ENCODE results near the gene PDE10A. TPM values are rescaled to one million over a fixed set of nuclear protein-coding genes. Genes with fewer than 3 reads are reported as not detected.

The PDE10A gene
- total RNA-seq, 1 donor from 2014 or later = 6.0 TPM

DNA sequence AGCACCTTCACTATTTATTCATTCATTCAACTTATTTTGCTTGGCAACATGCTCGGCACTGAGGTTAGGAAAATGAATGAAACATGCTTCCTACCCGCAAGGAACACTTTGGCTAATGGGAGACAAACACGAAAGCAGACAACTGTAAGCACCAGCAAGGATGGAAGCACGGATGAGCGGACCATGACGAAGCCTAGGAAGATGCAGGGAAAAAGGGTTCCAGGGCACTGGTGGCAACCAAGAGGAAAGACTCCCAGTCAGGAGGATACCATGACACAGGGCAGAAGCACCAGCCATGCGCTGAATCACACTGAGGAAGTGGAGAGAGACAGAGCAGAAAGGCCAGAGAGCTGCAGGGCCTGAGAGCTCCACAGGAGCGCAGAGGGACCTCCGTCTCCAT, 9.8 kb downstream of the PDE10A start:
- DNase-seq = no peak
- Histone ChIP-seq H3K27me3 (no peaks in the 10 kb centered on the region), H3K27ac (no peak overlapping the region), H3K4me1 (no peaks in the 10 kb centered on the region), H3K36me3 (no peaks in the 10 kb centered on the region), H3K9me3 (no peaks in the 10 kb centered on the region), H3K4me3 (no peak overlapping the region)
- TF ChIP-seq, protein P1, sequence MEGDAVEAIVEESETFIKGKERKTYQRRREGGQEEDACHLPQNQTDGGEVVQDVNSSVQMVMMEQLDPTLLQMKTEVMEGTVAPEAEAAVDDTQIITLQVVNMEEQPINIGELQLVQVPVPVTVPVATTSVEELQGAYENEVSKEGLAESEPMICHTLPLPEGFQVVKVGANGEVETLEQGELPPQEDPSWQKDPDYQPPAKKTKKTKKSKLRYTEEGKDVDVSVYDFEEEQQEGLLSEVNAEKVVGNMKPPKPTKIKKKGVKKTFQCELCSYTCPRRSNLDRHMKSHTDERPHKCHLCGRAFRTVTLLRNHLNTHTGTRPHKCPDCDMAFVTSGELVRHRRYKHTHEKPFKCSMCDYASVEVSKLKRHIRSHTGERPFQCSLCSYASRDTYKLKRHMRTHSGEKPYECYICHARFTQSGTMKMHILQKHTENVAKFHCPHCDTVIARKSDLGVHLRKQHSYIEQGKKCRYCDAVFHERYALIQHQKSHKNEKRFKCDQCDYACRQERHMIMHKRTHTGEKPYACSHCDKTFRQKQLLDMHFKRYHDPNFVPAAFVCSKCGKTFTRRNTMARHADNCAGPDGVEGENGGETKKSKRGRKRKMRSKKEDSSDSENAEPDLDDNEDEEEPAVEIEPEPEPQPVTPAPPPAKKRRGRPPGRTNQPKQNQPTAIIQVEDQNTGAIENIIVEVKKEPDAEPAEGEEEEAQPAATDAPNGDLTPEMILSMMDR (IDR thresholded peaks at IDR 0.05) = no peak
- intact Hi-C loops (cut with DNase I) = no loop called here
- peak; percentile 14 for ATAC-seq

DNA sequence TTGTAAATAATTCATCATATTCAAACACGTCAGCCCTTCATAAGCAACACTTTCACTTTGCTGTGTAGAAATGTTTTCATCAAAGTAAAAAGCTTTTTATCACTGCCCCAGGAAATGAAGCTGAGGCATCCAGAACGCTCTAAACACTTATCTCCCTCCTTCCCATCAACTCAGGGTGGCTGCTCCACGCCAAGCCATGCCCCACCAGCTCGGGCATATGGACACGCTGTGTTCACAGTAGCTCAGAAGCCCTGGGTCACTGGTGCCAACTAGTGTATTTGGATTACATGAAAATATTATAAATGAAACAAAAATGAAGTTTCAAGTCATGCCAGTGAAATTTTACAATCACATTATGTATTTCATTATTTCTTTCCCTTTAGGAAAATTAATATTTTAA, 10.3 kb downstream of the PDE10A start:
- DNase-seq (no peak), ATAC-seq (no peak)
- TF ChIP-seq, protein P1 (IDR thresholded peaks at IDR 0.05) = no peak
- intact Hi-C loops (cut with DNase I) = no loop called here
- Histone ChIP-seq H3K36me3 (no peaks in the 10 kb centered on the region), H3K9me3 (no peaks in the 10 kb centered on the region), H3K27me3 (no peaks in the 10 kb centered on the region), H3K27ac (no peak overlapping the region), H3K4me3 (no peak overlapping the region), H3K4me1 (no peaks in the 10 kb centered on the region)

DNA sequence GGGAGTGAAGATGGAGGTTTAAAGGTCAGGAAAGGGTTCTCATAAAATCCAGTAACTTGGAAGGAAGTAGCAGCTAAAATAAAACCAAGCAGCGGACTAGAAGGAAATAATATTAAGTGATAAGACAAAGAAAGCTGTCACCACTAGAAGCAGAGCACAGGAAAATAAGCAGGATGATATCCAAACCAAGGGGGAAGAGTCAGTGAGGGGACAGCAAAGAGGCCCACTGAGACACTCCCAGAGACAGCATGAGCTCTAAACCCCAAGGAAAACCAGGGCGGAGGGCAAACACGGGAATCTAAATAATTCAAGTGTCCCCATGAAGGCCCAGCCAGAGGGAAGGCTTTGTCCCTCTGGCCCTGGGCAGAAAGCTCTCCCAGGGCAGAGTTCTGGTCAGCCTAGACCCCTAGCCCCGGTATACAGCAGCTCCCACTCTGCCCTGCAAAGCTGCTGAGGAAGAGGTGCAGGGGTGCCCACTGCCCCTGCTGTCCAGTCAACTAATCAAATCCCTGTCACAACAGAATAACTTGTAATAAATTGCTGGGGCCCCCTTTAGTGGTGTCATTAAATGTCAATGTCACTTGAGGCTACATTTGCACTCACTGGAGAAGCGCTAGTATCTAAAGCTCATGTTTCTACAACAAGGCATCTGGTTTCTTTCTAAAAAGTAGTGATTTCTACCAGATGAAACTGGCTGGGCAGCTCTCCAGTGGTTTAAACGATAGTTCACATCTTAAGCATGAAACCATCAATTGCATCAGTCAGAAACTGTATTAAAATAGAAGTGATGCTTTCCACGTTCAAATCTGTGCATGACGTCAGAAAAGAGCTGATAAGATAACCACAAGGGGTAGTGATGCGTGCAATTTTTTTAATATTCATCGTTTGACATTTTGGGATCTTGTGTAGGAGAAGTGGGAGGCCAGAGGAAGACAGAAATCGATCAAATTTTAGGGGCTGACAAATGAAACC, 13.6 kb downstream of the PDE10A start:
- Histone ChIP-seq H3K4me1 (no peaks in the 10 kb centered on the region), H3K27ac (no peak overlapping the region), H3K36me3 (no peaks in the 10 kb centered on the region), H3K27me3 (no peaks in the 10 kb centered on the region), H3K9me3 (no peaks in the 10 kb centered on the region), H3K4me3 (no peak overlapping the region)
- intact Hi-C loops (cut with DNase I) = no loop called here
- ATAC-seq (no peak), DNase-seq (no peak)
- TF ChIP-seq, protein P1 (IDR thresholded peaks at IDR 0.05) = no peak

DNA sequence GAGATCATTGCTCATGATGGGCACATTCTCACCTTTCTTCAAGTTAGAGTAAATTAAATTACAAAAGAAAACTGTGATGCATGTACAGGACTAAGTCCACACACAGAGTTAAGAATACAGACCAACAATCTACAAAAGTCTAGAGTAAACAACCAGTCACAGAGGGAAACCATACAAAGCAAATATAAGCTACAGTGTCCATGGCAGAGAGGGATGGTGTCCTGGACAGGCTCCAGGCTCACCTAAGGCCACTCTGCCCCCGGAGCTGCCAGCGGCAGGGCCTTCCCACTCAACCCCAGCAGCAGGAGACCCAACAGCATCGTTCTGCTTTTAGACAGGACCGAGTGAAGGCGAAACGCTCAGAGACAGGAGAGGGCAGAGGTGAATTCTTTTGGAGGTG, 16.0 kb downstream of the PDE10A start:
- Histone ChIP-seq H3K9me3 (no peaks in the 10 kb centered on the region), H3K27ac (no peak overlapping the region), H3K4me3 (no peak overlapping the region), H3K27me3 (no peaks in the 10 kb centered on the region), H3K4me1 (no peaks in the 10 kb centered on the region), H3K36me3 (no peaks in the 10 kb centered on the region)
- ATAC-seq (no peak), DNase-seq (no peak)
- intact Hi-C loops (cut with DNase I) = no loop called here
- TF ChIP-seq, protein P1 (IDR thresholded peaks at IDR 0.05) = no peak

DNA sequence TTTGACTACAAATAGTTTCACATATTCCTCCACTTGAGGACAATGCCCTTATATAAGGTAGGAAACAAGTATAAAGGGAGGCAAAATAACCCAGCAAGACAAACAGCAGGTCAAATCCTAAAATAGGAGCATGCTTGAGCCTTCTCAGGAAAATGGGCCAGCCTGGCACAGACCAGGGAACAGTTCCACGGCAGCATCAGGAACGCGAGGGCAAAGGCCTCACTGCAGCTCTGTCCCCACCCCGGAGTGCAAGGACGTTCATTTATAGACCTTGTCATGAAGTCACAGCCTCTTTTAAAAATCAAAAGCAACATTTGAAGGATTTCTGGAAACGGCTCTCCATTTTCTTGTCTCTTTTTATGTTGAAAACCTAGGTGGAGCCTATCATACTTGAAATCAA, 17.1 kb downstream of the PDE10A start:
- intact Hi-C loops (cut with DNase I) = no loop called here
- H3K36me3 ChIP-seq = no peaks in the 10 kb centered on the region
- H3K27me3 ChIP-seq = no peaks in the 10 kb centered on the region
- no peak for DNase-seq
- TF ChIP-seq, protein P1 (IDR thresholded peaks at IDR 0.05) = no peak
- no peak overlapping the region for H3K4me3 ChIP-seq
- no peak for ATAC-seq
- H3K27ac ChIP-seq = no peak overlapping the region
- no peaks in the 10 kb centered on the region for H3K4me1 ChIP-seq
- no peaks in the 10 kb centered on the region for H3K9me3 ChIP-seq

Data from upper lobe of right lung (tissue), 1 donor.